Liver (tissue), 3 donors: Measurements from ENCODE around the gene B4GALT3.

Experiments
- CTCF ChIP-seq: fragments of 150-350 bp; IDR thresholded peaks from 2 replicates; pipeline ENCODE4 v1.5.1; 2017; ENCODE audit warnings: improper control_type of control experiment, low read depth, low read length; ENCODE audit not compliant: missing input control
- EGR1 ChIP-seq, 2 donors: IDR thresholded peaks; 2 replicates each; pipeline ENCODE4 v1.6.1; 2016 to 2018; ENCODE audit warnings: antibody characterized with exemption in 2 of 2, low read depth in 2 of 2
- REST ChIP-seq: IDR thresholded peaks from 2 replicates; pipeline ENCODE4 v1.6.1; 2016; ENCODE audit warnings: antibody characterized with exemption, mild to moderate bottlenecking
- YY1 ChIP-seq: IDR thresholded peaks from 2 replicates; pipeline ENCODE4 v1.6.1; 2016; ENCODE audit warnings: antibody characterized with exemption, mild to moderate bottlenecking
- ZBTB33 ChIP-seq: IDR thresholded peaks from 2 replicates; pipeline ENCODE4 v1.6.1; 2016; ENCODE audit warnings: antibody characterized with exemption
- donor health status: healthy.
- donor health status: healthy.

GRCh38 chr1:161187311-161187710 is 10.0 kb upstream of the B4GALT3 start:
- no peak for TF ChIP-seq EGR1 (IDR thresholded peaks at IDR 0.05; ENCODE audit: low read depth in 2 of 2)
- no peak for TF ChIP-seq REST
- no peak for TF ChIP-seq ZBTB33
- TF ChIP-seq CTCF: no peak
- TF ChIP-seq YY1: no peak
